Stimulated activated CD8-positive, alpha-beta memory T cell treated with anti-CD3 and anti-CD28 coated beads, Interleukin-12 subunit alpha, Interleukin-12 subunit beta, amount 100 ng/mL, for 1 hour (primary cell): ENCODE results near the gene DCDC1.

Source experiments
- DNase-seq: peaks from one replicate; pipeline ENCODE4 v3.0.0-alpha.2; 2020; ENCODE audit warnings: low read depth

The DCDC1 gene, protein sequence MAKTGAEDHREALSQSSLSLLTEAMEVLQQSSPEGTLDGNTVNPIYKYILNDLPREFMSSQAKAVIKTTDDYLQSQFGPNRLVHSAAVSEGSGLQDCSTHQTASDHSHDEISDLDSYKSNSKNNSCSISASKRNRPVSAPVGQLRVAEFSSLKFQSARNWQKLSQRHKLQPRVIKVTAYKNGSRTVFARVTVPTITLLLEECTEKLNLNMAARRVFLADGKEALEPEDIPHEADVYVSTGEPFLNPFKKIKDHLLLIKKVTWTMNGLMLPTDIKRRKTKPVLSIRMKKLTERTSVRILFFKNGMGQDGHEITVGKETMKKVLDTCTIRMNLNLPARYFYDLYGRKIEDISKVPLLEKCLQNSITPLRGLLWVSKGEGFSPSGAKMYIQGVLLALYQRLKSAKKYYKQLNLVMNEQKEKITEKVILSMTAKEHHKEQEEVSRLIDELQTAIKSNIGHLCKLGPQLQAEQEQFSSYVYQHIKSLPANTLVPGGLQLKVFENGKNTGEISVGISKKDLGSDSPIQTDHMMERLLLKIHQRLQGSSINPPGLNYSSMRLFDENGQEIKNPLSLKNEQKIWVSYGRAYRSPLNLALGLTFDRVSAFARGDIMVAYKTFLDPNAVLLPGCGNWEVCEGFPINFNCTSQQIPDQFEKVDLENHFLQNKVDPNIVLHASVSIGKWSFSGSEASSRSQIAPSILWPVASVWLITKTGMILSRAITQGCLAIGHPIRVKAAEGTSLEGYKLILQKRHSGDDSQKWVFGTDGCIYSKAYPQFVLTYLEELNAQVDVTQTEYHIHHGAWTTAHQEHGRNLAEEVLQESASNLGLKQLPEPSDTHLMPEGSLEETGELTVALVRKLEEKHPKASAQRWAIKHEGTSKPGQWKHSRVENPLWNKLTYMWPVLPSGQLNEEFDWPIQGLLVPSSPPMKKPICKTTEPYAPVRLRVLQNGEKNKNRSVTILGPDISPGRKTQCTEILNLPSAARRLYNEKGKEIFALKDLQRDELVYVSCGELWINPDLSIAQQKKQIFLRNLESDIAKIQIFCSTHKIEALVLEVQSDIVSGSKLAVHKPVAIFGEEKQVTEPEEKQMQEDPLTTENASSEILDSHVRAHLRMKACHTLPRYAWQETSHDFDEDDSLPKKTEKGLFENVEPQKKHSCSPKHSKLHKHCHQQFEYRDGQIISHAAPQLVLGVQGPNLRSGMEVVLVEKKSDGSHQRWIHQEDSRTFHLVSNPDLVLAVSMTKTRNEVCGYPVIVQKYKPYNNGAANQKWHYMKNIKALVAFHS (N-terminal part only)

DNA sequence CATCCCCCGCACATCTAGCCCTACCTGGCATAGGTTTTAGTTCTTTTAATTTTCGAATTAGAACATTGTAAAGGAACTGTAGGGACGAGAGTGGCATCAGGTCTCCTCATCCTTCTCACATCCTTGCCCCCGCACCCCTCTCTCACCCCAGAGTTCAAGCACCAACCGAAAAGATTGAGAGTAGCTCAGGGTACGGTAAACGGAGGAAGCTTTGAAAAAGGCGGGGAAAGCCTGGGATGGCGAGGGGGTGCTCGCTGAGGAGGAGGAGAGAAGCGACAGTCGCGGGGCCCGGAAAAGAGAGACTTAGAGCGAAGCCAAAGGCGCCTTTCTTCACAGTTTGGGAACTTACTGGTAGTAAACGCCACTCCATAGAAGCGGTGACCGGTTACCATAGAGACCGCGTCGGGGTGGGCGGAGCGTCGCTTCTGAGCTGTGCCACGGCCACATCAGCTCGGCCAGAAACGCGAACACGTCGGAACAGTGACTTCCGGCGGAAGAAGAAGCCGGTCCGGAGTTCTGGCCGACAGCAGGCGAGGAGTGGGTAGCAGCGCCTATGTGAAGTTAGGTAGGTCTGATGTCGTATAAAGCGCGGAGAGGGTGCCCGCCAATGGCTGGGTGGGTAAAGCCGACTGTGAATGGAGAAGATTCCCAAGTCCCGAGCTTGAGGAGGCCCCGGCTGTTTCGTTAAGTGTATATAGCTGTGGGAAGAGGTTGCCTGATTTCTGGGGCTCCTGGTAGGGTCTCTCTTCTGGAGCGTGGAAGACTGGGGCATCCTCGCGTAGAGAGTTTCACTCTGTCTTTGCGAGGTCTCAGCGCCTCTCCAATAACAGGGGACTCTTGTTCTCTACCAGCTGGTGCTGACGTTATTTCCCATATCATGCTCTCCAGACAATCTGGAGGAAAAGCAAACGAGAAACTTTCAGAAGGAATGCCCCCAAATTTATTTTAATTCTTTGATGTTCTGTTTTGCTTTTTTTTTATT lies at the start of gene DCDC1, which contains the start of gene DNAJC24:
Gene DCDC1, minus strand, starts transcription at position 392 of the 982 bp plus-strand sequence. CDS start 41,459 bp downstream, outside the sequence.
Gene DNAJC24, plus strand, starts transcription at position 513 of the 982 bp plus-strand sequence. CDS start 889 bp downstream, outside the sequence.
- DNase-seq: peak; percentile 90

GRCh38 chr11:31419138-31419537 lies 49.6 kb upstream of the DCDC1 start:
- no peak for DNase-seq

DNA sequence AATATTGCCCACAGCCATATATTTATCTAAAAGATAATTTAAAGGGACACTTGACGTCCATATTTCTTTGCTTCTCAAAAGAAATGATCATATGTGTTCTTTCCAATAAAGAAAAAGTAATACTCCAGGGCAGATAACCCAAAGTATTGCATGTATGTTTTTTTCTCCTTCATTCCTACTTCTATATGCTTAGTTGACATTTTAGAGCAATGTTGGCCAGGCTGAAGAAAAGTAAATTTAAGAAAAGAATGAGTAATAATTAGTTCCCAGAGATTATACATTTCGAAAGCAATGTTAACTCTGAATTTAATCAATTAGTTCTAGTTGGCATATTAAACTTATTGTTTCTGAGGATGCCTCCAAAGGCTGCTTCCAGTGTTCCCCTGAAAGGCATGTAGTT lies 48.3 kb upstream of the DCDC1 start:
- no peak for DNase-seq

- DNase-seq: no peak
These were observed 47.8 kb upstream of the DCDC1 start for GRCh38 chr11:31417357-31417756.

GRCh38 chr11:31415435-31415834 lies 45.9 kb upstream of the DCDC1 start:
- no peak for DNase-seq

DNA sequence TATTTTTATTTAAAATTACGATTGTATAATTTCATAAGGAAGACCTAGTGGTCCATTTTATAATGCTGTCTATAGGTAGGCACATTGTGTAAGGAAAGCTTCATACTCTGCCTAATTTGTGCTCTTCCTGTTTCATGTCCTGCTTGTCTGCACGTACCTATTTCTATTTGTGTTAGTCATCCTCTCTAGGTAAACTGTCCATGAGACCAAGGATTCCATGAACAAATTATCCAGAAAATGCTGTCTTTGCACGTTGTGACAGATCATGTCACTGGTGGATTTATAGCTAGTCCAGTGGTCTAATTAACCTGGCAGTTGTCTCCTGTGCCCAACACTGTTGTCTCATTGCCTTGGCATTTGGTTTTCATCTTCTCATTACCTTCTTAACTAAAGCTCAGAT lies 44.8 kb upstream of the DCDC1 start:
- DNase-seq: no peak

DNA sequence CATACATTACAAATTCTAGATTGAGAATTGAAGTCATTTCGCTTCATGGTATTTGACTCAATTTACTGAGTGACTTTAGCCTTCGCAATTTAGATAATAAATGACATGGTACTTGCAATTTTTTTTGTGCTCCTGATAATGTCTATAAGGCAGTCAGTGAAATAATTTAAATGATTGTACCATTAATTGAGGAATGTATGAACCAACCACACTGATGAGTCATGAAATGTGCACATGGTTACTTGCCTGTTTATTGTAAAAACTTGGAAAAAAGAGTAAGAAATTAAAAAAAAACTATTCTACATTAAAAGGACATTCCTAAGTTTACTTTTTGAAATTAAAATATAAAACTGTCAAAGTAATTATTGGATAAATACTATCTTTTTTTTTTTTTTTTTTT lies 43.4 kb upstream of the DCDC1 start:
- no peak for DNase-seq

DNA sequence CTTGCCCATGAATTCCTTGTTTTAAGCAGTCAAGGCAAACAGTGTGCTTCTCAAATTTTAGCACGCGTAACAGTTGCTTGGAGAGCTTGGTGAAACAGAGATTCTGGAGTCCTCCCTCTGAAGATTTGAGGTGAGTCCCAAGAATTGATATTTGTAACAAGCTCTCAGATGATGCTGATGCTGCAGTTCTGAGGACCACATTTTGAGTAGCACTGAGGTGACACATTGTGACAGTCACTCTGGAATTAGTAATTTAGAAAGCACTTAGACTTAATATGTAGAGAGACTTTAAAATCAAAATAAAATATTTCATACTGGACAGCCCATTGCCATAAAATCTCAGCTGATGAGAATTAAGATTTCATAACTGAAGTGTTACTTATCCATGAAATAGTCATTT lies 38.7 kb upstream of the DCDC1 start:
- no peak for DNase-seq

- no peak for DNase-seq
These were observed 35.1 kb upstream of the DCDC1 start for GRCh38 chr11:31404614-31405013.

GRCh38 chr11:31397239-31397834 lies 27.8 kb upstream of the DCDC1 start:
- DNase-seq: no peak

DNA sequence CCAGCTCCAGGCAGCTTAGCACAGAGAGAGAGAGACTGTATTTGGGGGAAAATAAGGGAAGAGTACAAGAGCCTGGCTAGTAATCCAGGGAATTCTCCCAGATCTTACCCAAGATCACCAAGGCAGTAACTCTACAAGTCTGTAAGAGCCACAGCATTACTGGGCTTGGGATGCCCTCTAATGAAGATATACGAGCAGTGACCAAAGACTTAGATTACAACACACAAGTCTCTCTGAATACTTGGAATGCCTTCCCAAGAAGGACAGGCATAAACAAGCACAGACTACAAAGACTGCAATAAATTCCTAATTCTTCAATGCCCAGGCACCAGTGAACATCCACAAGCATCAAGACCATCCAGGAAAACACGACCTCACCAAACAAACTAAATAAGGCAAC lies 17.8 kb upstream of the DCDC1 start:
- no peak for DNase-seq

DNA sequence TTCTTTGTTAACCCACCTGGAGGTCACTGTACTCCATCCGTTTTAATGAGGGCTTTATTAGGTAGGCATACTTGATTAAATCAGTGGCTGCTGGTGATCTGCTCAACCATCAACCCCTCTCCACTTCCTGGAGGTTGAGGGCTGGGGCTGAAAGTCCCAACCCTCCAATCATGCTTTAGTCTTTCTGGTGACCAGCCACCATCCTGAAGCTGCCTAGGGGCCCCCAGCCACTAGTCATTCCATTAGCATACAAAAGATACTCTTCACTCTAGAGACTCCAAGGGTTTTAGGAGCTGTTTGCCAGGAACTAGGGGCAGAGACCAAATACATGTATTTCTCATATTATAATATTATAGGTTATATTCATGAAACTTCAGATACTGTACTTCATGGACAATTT lies 13.6 kb upstream of the DCDC1 start:
- no peak for DNase-seq

- no peak for DNase-seq
These were observed 6.3 kb upstream of the DCDC1 start for GRCh38 chr11:31375879-31376278.

DNA sequence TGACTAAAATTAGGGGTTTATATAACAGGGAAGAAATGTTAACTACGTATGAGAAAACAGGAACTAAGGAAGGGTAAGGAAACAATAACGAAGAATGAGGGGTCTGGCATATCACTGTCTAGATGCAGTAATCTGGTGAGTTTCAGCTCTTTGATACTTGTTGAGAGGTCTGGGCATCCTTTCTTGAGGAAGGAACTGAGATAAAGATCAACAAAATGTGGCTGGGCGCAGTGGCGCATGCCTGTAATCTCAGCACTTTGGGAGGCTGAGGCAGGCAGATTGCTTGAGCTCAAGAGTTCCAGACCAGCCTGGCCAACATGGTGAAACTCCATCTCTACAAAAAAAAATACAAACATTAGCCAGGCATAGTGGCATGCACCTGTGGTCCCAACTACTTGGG lies 2.7 kb downstream of the DCDC1 start:
- DNase-seq: no peak

- DNase-seq: no peak
These were observed 7.8 kb downstream of the DCDC1 start for GRCh38 chr11:31361743-31362142.

DNA sequence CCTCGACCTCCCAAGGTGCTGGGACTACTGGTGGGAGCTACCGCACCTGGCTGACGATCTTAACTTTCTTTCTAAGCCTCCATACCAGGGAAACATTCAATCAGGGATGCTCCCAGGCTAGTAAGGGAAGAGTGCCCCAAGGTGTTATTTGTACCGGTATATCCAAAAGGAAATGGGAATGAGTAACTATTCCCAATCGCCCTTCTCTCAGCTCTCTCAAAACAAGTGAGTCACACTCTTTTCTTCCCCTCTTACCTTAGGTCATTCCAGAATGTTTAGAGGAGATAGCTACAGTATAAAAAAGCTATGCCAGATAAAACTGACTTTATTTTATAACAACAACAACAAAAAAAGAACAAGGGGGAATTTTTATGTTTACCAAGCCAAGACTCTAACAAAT lies 13.7 kb downstream of the DCDC1 start:
- no peak for DNase-seq

DNA sequence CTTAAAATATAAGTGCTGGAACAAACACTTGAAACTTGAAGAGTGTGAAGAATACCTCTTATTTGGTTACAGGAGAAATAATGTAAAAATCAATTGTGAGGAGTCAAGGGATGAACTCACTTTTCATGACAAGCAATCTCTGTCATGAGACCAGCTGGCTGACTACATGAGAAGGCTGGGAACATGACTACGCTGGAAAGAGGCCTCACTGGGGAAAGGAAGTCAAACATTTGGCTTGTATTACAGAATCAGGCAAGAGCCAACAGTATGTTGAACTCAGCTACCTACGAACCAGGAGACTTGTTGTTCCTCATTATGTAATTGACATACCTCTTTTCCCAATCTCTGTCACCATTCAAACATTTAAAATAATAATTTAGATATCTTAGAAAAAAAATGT lies 14.4 kb downstream of the DCDC1 start:
- no peak for DNase-seq

- no peak for DNase-seq
These were observed 18.4 kb downstream of the DCDC1 start for GRCh38 chr11:31351168-31351567.

GRCh38 chr11:31340903-31341572 lies 28.5 kb downstream of the DCDC1 start:
- DNase-seq: no peak

DNA sequence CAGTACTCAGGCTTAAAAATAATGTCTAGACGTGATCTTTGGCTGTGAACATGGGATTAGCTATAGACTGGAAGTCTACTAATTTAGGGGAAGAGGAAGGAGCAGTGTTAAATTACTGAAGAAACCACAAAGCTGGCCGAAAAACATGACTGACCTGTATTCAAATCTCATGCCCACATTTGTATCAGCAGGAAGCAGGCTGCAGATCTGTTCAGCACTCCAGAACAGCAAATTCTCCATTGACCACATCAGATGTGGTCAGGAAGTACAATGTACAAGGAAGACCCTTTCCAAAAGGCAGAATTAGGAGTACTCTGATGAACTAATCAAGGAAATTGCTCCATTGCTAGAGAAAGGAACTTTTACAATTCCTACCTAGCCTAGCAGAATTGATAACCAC lies 31.7 kb downstream of the DCDC1 start:
- DNase-seq: no peak
